ENCODE data around the gene TMEM270.
"Not testable (repeated sequence)": the region's sequence is repeated elsewhere in the genome, so short reads cannot be mapped to it uniquely, and the experiment has no call there.

The TMEM270 gene

GRCh38 chr7:73879977-73880681, 19.2 kb downstream of the TMEM270 start:
- Histone ChIP-seq H3K36me3 (no peaks in the 10 kb centered on the region), H3K9me3 (no peaks in the 10 kb centered on the region), H3K4me1 (peaks cover 0 to 59% (median 38%) of the 10 kb centered on the region in 4 donors), H3K4me3 (peak overlapping the region in 1 of 2 donors; percentile 3), H3K27me3 (no peaks in the 10 kb centered on the region), H3K27ac (peak overlapping the region; percentile 78 to 82)
- intact Hi-C loops (cut with DNase I; ENCODE audit: low total_unique reads), result no loop called here
- peak; percentile 85 to 94 for DNase-seq
- TF ChIP-seq CTCF (IDR thresholded peaks at IDR 0.05), result no peak

GRCh38 chr7:73880755-73881328, 19.9 kb downstream of the TMEM270 start:
- intact Hi-C loops (cut with DNase I; ENCODE audit: low total_unique reads), result no loop called here
- no peak for TF ChIP-seq CTCF (IDR thresholded peaks at IDR 0.05)
- peaks cover 0 to 66% (median 42%) of the 10 kb centered on the region in 4 donors for H3K4me1 ChIP-seq
- H3K36me3 ChIP-seq, result no peaks in the 10 kb centered on the region
- H3K9me3 ChIP-seq, result no peaks in the 10 kb centered on the region
- peak overlapping the region; percentile 78 to 82 for H3K27ac ChIP-seq
- H3K27me3 ChIP-seq, result no peaks in the 10 kb centered on the region
- DNase-seq, result no peak
- peak overlapping the region in 1 of 2 donors; percentile 3 for H3K4me3 ChIP-seq

GRCh38 chr7:73881352-73882046, 20.5 kb downstream of the TMEM270 start:
- Histone ChIP-seq H3K4me3 (no peak overlapping the region), H3K27me3 (no peaks in the 10 kb centered on the region), H3K27ac (peak overlapping the region; percentile 78 to 82), H3K36me3 (no peaks in the 10 kb centered on the region), H3K9me3 (no peaks in the 10 kb centered on the region), H3K4me1 (peaks cover 0 to 73% (median 49%) of the 10 kb centered on the region in 4 donors)
- intact Hi-C loops (cut with DNase I; ENCODE audit: low total_unique reads), result no loop called here
- DNase-seq, result no peak
- TF ChIP-seq CTCF (IDR thresholded peaks at IDR 0.05), result no peak

GRCh38 chr7:73882047-73882402, 21.1 kb downstream of the TMEM270 start:
- H3K4me1 ChIP-seq, result peaks cover 3 to 76% (median 53%) of the 10 kb centered on the region in 4 donors

GRCh38 chr7:73884867-73885422, 24.0 kb downstream of the TMEM270 start:
- H3K36me3 ChIP-seq; intact Hi-C loops (cut with DNase I; ENCODE audit: low total_unique reads); DNase-seq; H3K27me3 ChIP-seq; H3K9me3 ChIP-seq; H3K4me3 ChIP-seq: not testable (repeated sequence)
- Histone ChIP-seq H3K27ac (peak overlapping the region; percentile 84 to 93), H3K4me1 (peaks cover 6 to 62% (median 46%) of the 10 kb centered on the region in 4 donors)

More at GRCh38 chr7:73882047-73882402, 21.1 kb downstream of the TMEM270 start:
- H3K9me3 ChIP-seq, result no peaks in the 10 kb centered on the region
- no peaks in the 10 kb centered on the region for H3K27me3 ChIP-seq
- no peaks in the 10 kb centered on the region for H3K36me3 ChIP-seq
- intact Hi-C loops (cut with DNase I; ENCODE audit: low total_unique reads), result no loop called here
- H3K4me3 ChIP-seq, result no peak overlapping the region
- DNase-seq, result no peak
- TF ChIP-seq CTCF (IDR thresholded peaks at IDR 0.05), result no peak
- H3K27ac ChIP-seq, result peak overlapping the region; percentile 78 to 82
